ENCODE data around the gene DAZAP2.

Gene DAZAP2, protein sequence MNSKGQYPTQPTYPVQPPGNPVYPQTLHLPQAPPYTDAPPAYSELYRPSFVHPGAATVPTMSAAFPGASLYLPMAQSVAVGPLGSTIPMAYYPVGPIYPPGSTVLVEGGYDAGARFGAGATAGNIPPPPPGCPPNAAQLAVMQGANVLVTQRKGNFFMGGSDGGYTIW

DNA sequence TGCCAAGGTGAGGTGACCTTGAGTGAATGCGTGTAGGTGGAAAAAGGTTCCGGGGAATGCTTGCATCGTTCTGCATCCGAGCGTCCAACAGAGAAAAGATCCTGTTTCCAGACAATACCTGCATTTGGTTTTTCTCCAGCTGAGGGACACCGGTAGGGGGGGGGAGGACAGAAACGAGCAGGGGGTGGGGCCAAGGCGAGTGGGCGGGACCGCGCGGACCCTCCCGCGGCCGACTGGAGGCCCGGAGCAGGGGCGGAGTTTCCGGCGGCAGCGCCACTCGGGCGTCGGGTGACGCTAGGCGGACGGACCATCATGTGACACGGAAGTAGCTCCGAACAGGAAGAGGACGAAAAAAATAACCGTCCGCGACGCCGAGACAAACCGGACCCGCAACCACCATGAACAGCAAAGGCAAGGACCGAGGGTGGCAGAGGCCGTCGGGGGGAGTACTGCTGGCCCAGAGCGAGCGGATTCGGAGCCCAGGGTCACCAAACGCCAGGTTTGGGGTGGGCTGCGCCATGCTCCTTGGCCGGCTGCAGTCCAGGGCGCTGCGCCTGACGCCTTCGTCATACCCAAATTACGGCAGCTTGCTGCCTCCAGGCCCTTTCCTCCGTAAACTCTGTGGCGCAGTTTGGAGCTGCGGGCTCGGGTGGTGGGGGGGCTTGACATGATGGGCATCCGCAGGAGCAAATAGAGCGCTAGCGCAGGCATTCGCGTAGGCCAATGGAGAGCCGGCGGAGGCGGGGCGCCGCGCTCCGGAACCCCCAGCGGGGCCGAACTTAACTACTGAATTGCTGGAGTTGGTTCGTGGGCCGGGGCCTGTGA is at the start of gene DAZAP2:
DAZAP2 (plus strand) TSS at position 317 of the 825 bp plus-strand sequence; CDS start at position 399, 82 bp downstream.
- DNase-seq (ENCODE audit: low spot score): peak; percentile 99

- no peak for DNase-seq (ENCODE audit: low spot score)
Observed at GRCh38 chr12:51189790-51190355, 48.8 kb upstream of the DAZAP2 start.

- no peak for DNase-seq (ENCODE audit: low spot score)
Observed at GRCh38 chr12:51190820-51191219, 47.8 kb upstream of the DAZAP2 start.

GRCh38 chr12:51191516-51192283 is 46.9 kb upstream of the DAZAP2 start:
- no peak for DNase-seq (ENCODE audit: low spot score)

DNA sequence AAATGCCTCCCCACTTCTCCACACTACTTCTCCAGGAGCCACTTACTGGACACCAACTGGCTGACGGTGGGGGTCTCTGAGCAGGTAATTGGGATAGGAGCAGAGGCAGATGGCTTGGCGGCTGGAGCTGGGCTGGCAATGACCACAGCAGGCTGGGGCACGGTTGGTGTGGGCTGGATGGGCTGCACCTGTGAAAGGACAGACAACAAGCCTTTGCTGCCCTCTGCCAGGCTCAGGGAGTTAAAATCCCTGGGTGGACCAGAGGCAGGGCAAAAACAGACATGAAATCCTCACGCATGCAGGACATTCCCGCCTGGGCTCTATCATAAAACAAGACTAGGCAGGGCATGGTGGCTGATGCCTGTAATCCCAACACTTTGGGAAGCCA is 46.3 kb upstream of the DAZAP2 start:
- no peak for DNase-seq (ENCODE audit: low spot score)

DNA sequence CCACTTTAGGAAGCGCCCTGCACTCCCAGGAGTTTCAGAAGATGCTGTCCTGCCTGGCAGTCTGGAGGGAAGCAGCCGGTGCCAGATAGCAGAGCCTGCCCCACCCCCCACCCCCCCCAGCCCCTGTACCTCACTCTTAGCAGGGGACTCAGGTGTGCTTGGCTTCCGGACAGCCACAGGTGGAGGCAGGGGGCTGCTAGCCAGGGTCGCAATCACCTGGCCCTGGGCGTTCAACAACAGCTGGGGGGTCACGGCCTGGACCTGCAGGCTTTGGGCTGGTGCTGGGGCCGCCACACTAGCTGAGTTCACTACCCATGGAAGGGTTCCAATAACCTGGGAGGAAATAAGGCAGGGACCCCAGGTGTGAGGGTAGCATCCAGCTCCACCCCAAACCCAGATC is 42.8 kb upstream of the DAZAP2 start:
- no peak for DNase-seq (ENCODE audit: low spot score)

- DNase-seq (ENCODE audit: low spot score): no peak
Observed at GRCh38 chr12:51196547-51196946, 42.1 kb upstream of the DAZAP2 start.

DNA sequence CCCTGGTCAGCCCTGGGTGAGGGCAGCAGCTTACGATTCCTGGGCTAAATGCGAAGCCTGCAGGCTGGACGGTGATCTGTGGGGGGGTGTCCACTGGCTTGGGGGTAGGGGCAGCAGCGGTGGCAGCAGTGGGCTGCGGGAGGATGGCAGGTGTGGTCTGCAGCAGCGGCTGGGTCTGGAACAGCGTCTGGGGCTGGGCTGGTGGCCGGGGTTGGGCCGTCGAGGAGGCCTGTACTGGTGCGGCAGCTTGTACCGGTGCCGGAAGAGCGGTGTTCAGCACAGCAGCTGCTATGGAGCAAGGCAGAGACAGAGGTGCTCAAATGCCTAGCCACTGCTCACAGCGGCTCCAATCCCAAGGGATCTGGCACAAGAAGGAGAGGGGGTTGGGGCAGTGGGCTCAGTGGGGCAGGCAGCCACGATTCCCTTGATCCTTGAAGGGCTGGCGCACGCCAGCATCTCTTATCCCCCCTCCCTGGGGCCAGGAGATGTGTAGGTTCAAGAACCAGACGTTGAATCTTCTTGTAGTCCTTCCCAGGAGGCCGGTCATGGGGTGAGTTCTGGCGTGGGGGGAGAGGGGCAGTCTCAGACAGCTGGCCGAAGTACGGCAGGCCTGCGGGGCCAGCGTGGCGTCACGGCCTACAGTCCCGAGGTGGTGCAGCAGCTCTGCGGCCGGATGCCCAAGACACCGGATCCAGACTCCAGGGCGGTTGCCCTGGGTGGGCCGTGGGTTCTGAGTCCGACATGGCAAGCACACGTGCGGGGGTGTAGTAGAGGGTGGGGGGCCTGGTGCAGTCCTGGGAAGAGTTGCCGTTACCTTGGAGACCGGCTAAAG is 40.7 kb upstream of the DAZAP2 start:
- DNase-seq (ENCODE audit: low spot score): no peak

GRCh38 chr12:51198568-51199365 is 39.9 kb upstream of the DAZAP2 start:
- DNase-seq (ENCODE audit: low spot score): no peak

- DNase-seq (ENCODE audit: low spot score): no peak
Observed at GRCh38 chr12:51199366-51199945, 39.2 kb upstream of the DAZAP2 start.

GRCh38 chr12:51200156-51200555 is 38.5 kb upstream of the DAZAP2 start:
- DNase-seq (ENCODE audit: low spot score): no peak

GRCh38 chr12:51200806-51201205 is 37.8 kb upstream of the DAZAP2 start:
- DNase-seq (ENCODE audit: low spot score): no peak

GRCh38 chr12:51202718-51203117 is 35.9 kb upstream of the DAZAP2 start:
- DNase-seq (ENCODE audit: low spot score): no peak

- no peak for DNase-seq (ENCODE audit: low spot score)
Observed at GRCh38 chr12:51205350-51205749, 33.3 kb upstream of the DAZAP2 start.

GRCh38 chr12:51208016-51208660 is 30.5 kb upstream of the DAZAP2 start:
- DNase-seq (ENCODE audit: low spot score): no peak

- no peak for DNase-seq (ENCODE audit: low spot score)
Observed at GRCh38 chr12:51209259-51209658, 29.4 kb upstream of the DAZAP2 start.

- no peak for DNase-seq (ENCODE audit: low spot score)
Observed at GRCh38 chr12:51210690-51211395, 27.8 kb upstream of the DAZAP2 start.

- no peak for DNase-seq (ENCODE audit: low spot score)
Observed at GRCh38 chr12:51214895-51215294, 23.7 kb upstream of the DAZAP2 start.

DNA sequence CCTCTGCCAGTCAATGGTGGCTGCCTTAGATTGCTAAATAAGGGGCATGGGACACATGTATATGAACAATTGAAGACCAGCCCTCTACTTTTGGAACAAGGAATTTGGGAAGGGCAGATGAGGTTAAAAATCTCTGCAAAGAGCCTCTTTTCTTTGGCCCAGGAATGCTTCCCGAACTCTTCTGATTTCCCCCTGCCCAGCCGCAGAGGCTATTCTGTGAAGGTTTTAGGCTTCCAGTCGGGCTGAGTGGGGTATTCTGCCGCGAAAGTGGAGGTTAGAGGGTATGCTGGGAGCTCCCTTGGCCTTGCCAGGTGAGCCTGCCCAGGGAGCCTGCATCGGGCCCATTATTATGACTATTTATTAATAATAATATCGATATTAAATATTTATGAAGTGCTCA is 22.0 kb upstream of the DAZAP2 start:
- no peak for DNase-seq (ENCODE audit: low spot score)
